GM12873 (cell line): ENCODE measurements around the gene ARF5.

Experiments used
- TF ChIP-seq, protein P1 (sequence below): IDR thresholded peaks from 2 replicates; pipeline ENCODE4 v1.5.1; 2012; ENCODE audit warnings: low read depth, mild to moderate bottlenecking, moderate library complexity, low read length, control low read depth; ENCODE audit not compliant: insufficient read depth; ENCODE audit errors: missing control alignments

Gene ARF5

DNA sequence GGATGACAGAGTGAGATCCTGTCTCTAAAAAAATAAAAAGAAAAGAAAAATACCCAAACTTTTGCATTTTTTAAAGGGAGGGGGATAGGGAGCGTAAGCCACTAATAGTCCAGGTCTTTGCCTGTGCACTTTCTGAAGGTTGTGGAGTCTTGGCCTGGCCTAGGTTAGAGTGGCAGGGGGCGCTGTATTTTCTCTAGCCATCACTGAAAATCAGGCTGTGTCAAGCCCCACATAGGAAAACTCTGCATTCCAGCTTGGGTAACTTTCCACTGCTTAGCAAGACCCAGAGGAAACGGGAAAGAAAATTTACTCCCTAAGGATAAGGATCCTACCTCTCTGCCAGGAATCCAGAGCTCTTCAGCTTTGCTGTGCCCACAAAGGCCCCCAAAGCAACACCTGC, 40.2 kb downstream of the ARF5 start:
- TF ChIP-seq, protein P1, sequence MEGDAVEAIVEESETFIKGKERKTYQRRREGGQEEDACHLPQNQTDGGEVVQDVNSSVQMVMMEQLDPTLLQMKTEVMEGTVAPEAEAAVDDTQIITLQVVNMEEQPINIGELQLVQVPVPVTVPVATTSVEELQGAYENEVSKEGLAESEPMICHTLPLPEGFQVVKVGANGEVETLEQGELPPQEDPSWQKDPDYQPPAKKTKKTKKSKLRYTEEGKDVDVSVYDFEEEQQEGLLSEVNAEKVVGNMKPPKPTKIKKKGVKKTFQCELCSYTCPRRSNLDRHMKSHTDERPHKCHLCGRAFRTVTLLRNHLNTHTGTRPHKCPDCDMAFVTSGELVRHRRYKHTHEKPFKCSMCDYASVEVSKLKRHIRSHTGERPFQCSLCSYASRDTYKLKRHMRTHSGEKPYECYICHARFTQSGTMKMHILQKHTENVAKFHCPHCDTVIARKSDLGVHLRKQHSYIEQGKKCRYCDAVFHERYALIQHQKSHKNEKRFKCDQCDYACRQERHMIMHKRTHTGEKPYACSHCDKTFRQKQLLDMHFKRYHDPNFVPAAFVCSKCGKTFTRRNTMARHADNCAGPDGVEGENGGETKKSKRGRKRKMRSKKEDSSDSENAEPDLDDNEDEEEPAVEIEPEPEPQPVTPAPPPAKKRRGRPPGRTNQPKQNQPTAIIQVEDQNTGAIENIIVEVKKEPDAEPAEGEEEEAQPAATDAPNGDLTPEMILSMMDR: peak; percentile 29

- TF ChIP-seq, protein P1: peak; percentile 79
Measured at GRCh38 chr7:127629268-127629854, 41.1 kb downstream of the ARF5 start.

DNA sequence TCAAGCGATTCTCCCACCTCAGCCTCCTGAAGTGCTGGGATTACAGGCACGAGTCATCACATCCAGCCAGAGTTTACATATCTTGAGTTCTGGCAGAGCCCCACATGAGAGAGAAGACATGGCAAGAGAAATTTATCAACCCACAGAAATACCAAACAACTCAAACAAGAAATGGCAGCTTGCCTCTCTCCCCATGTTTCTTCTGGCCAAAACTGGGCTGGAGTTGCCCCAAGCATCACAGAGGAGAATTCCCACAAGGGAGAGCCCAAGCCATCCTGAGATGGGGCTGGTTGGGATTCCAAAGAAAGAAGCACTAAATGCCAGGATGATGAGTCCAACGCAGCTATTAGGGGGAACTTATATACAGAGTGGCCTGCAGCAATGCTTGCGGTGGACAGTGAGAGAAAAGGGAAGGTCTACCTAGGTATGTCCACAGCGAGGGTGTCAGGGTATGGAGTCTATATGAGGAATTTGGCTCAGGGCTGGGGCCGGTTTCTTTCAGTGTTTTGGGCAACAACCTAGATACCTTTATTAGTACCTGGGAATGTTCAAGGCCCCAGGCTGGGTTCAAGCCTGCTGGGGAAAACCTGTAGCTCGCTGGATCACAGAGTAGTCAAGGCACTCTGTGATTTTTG, 44.2 kb downstream of the ARF5 start:
- TF ChIP-seq, protein P1: no peak

DNA sequence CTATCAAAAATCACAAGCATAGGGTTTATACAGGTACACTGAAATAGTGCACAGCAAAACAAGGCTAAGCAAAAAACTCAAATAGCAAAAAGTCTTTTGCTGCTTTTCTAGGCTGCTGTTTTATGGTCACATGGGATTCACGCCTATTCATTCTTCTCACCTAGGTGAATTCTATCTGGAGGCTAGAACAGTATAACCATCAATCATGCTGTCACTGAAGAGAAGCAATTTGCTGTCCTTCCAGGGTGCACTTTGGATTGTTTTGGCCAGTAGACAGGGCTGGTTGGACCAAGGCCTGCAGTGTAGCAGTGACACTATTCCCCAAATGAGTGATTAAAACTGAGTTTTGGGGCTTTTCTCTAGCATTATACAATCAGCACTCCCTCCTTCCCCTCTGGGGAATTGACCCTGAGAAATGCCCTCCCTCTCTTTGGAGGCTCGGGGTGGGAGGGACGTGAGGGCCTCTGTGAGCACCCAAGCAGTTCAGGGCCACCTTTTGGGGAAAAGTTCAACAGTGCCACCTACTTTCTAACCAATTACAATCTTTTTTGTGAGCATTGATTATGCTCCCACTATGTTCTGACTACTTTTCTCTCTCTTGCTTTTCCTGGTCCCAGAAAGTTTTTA, 47.6 kb downstream of the ARF5 start:
- TF ChIP-seq, protein P1: no peak

DNA sequence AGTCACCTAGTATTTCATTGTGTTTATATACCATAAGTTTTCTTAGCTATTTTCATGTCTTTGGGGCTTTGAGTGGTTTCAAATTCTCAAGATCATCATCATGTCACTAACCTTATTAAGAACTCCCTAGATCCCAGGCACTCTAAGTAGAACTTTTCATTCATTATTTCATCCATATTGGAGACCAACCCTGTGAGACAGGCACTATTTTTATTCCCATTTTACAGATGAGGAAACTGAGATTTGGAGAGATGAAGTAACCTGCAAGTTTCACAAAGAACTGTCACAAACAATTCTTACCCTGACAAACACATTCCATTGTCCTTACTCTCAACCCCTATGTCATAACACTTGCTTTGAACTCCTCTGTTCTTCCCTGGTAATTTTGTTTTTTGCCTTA, 50.0 kb downstream of the ARF5 start:
- TF ChIP-seq, protein P1: no peak
